Measurements from ENCODE around the gene TEDC2. TPM values are rescaled to one million over a fixed set of nuclear protein-coding genes. Genes with fewer than 3 reads are reported as not detected.

The TEDC2 gene
- total RNA-seq, 1 experiment from 2014 or later = 6.4 TPM

DNA sequence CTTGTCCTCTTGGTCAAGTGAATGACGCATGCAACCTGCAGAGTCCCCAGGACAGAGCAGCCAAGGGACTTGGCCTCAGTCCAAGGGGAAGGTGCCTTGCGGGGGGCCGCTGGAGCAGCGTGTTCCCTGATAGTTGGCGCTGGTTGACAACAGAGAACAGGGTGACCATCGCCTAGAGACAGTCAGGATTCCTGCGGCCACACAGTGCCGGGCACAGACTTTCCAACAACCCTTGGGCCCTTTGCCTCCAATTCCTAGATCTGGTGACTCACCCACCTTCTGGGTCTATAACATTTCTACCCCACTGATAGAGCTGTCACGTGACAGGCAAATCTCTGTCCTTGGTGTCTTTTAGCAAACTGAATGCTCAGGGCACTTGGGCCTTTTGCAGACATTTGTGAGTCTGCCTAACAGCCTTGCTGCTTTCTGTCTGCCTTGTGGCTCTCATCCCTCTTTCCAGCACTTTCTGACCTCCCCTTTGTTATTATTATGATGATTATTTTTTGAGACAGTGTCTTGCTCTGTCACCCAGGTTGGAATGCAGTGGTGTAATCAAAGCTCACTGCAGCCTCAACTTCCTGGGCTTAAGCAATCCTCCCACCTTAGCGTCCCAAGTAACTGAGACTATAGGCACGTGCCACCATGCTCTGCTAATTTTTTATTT lies 11.9 kb upstream of the TEDC2 start:
- Histone ChIP-seq H3K36me3 (ENCODE audit: insufficient read depth, low read length) (peaks cover 24% of the 10 kb centered on the region), H3K27ac (ENCODE audit: low read length) (no peak overlapping the region), H3K9me2 (replicated peaks; ENCODE audit: insufficient read depth, low read length) (no peaks in the 10 kb centered on the region), H4K20me1 (ENCODE audit: insufficient read depth, low read depth, low read length) (no peaks in the 10 kb centered on the region), H3K9ac (ENCODE audit: low read length) (no peak overlapping the region), H3K4me2 (ENCODE audit: low read depth, low read length, poor library complexity, severe bottlenecking) (no peak overlapping the region), H3K4me1 (ENCODE audit: low read length) (no peaks in the 10 kb centered on the region), H2AFZ (ENCODE audit: low read length) (no peak overlapping the region), H3K4me3 (ENCODE audit: low read length) (no peak overlapping the region), H3K79me2 (ENCODE audit: low read length) (0 out of 2 replicates have a peak, but pooled peaks cover 3% of the 10 kb centered on the region), H3K9me3 (ENCODE audit: low read length) (no peaks in the 10 kb centered on the region), H3K27me3 (ENCODE audit: low read length) (no peaks in the 10 kb centered on the region)
- no peak for DNase-seq

DNA sequence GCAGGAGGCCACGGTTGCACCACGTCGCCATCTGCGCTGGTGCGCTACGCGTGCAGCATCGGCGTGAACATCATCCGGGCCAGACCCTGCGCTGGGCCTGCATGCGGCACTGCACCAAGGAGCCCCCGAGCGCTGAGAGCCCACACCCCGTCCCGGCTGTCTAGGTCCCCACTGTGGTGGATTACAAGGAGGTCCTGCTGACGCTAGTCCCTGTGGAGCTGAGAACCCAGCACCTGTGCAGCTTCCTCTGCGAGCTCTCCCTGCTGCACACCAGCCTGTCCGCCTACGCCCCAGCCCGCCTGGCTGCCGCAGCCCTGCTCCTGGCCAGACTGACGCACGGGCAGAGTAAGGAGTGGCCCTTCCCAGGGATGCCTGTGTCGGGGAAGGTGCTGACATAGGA lies 10.8 kb upstream of the TEDC2 start:
- no peaks in the 10 kb centered on the region for H3K4me1 ChIP-seq (ENCODE audit: low read length)
- no peak overlapping the region for H2AFZ ChIP-seq (ENCODE audit: low read length)
- no peak overlapping the region for H3K4me3 ChIP-seq (ENCODE audit: low read length)
- H3K27me3 ChIP-seq (ENCODE audit: low read length) = no peaks in the 10 kb centered on the region
- H3K4me2 ChIP-seq (ENCODE audit: low read depth, low read length, poor library complexity, severe bottlenecking) = no peak overlapping the region
- H3K36me3 ChIP-seq (ENCODE audit: insufficient read depth, low read length) = peaks cover 21% of the 10 kb centered on the region
- no peaks in the 10 kb centered on the region for H4K20me1 ChIP-seq (ENCODE audit: insufficient read depth, low read depth, low read length)
- no peak for DNase-seq
- H3K9me3 ChIP-seq (ENCODE audit: low read length) = no peaks in the 10 kb centered on the region
- H3K9me2 ChIP-seq (replicated peaks; ENCODE audit: insufficient read depth, low read length) = no peaks in the 10 kb centered on the region
- no peak overlapping the region for H3K9ac ChIP-seq (ENCODE audit: low read length)
- no peak overlapping the region for H3K27ac ChIP-seq (ENCODE audit: low read length)
- 0 out of 2 replicates have a peak, but pooled peaks cover 3% of the 10 kb centered on the region for H3K79me2 ChIP-seq (ENCODE audit: low read length)

DNA sequence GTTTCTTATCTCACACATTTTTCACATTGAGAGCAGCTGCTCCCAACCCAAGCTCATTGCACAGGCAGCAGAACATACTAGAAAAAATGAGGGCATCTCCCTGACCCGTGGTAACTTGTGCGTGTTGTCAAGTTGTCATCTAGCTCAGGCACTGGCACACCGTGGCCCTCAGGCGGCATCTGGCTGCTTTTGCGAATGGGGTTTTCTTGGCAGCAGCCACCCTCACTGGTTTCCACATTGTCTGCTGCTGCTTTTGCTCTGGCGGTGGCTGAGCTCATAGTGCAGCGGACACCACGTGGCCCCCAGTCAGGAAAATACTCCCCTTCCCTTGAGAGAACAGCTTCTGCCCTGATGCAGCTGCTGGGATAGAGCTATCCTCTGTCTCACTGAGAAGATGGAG lies 9.4 kb upstream of the TEDC2 start:
- no peaks in the 10 kb centered on the region for H3K9me3 ChIP-seq (ENCODE audit: low read length)
- H3K4me3 ChIP-seq (ENCODE audit: low read length) = no peak overlapping the region
- 0 out of 2 replicates have a peak, but pooled peaks cover 3% of the 10 kb centered on the region for H3K79me2 ChIP-seq (ENCODE audit: low read length)
- DNase-seq = no peak
- peaks cover 21% of the 10 kb centered on the region for H3K36me3 ChIP-seq (ENCODE audit: insufficient read depth, low read length)
- H3K9ac ChIP-seq (ENCODE audit: low read length) = no peak overlapping the region
- H3K4me2 ChIP-seq (ENCODE audit: low read depth, low read length, poor library complexity, severe bottlenecking) = no peak overlapping the region
- no peaks in the 10 kb centered on the region for H4K20me1 ChIP-seq (ENCODE audit: insufficient read depth, low read depth, low read length)
- no peak overlapping the region for H3K27ac ChIP-seq (ENCODE audit: low read length)
- H3K27me3 ChIP-seq (ENCODE audit: low read length) = no peaks in the 10 kb centered on the region
- H3K4me1 ChIP-seq (ENCODE audit: low read length) = no peaks in the 10 kb centered on the region
- H3K9me2 ChIP-seq (replicated peaks; ENCODE audit: insufficient read depth, low read length) = no peaks in the 10 kb centered on the region
- no peak overlapping the region for H2AFZ ChIP-seq (ENCODE audit: low read length)

DNA sequence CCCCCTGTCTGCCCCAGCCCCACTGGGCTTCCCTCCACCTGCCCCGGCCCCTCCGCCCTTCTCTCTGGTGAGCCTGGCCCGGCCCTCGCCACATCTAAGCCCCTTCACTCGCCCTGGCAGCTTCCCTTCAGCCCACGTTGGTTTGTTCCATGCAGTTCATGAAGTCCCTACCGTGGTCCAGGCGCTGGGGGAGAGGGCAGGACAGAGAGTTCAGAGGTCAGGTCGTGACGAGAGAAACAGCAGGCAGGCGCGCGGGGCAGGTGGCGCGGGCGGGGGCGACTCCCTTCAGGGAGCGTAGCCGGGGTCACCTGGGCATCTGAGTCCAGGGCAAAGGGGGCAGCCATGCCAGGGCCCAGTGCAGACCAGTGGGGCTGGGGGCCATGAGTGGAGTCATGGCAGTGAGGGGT lies 8.9 kb upstream of the TEDC2 start:
- Histone ChIP-seq H2AFZ (ENCODE audit: low read length) (no peak overlapping the region), H3K4me2 (ENCODE audit: low read depth, low read length, poor library complexity, severe bottlenecking) (no peak overlapping the region), H3K27me3 (ENCODE audit: low read length) (no peaks in the 10 kb centered on the region), H3K9me3 (ENCODE audit: low read length) (no peaks in the 10 kb centered on the region), H3K79me2 (ENCODE audit: low read length) (0 out of 2 replicates have a peak, but pooled peaks cover 3% of the 10 kb centered on the region), H3K9me2 (replicated peaks; ENCODE audit: insufficient read depth, low read length) (no peaks in the 10 kb centered on the region), H3K36me3 (ENCODE audit: insufficient read depth, low read length) (peaks cover 21% of the 10 kb centered on the region), H4K20me1 (ENCODE audit: insufficient read depth, low read depth, low read length) (no peaks in the 10 kb centered on the region), H3K4me3 (ENCODE audit: low read length) (no peak overlapping the region), H3K4me1 (ENCODE audit: low read length) (no peaks in the 10 kb centered on the region), H3K27ac (ENCODE audit: low read length) (no peak overlapping the region), H3K9ac (ENCODE audit: low read length) (no peak overlapping the region)
- DNase-seq = no peak

DNA sequence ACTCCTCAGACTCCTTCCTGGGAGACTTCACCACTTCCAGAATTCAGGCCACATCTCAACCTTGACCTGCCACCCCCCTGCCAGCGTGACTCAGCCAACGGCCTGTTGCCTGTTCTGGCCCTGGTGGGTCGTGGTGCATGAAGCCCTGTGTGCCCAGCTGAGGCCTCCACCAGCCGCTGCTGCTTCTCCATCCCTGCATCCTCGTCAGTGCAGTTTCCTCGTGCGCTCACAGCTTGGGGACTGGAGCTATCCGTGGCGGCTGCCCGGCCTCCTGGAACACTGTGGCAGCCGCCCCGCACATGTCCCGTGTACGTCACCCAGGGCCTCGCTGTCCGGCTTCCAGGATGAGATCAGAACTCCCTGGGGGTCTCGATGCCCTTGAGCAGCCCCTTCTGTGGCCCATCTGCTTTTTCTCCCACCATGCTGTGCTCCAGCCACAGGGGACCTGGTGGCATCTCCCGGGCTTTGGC lies 8.0 kb upstream of the TEDC2 start:
- H2AFZ ChIP-seq (ENCODE audit: low read length) = no peak overlapping the region
- H4K20me1 ChIP-seq (ENCODE audit: insufficient read depth, low read depth, low read length) = no peaks in the 10 kb centered on the region
- no peak overlapping the region for H3K4me2 ChIP-seq (ENCODE audit: low read depth, low read length, poor library complexity, severe bottlenecking)
- no peak overlapping the region for H3K9ac ChIP-seq (ENCODE audit: low read length)
- peaks cover 19% of the 10 kb centered on the region for H3K36me3 ChIP-seq (ENCODE audit: insufficient read depth, low read length)
- no peak for DNase-seq
- H3K79me2 ChIP-seq (ENCODE audit: low read length) = 0 out of 2 replicates have a peak, but pooled peaks cover 3% of the 10 kb centered on the region
- H3K9me3 ChIP-seq (ENCODE audit: low read length) = no peaks in the 10 kb centered on the region
- H3K27ac ChIP-seq (ENCODE audit: low read length) = no peak overlapping the region
- H3K27me3 ChIP-seq (ENCODE audit: low read length) = no peaks in the 10 kb centered on the region
- H3K9me2 ChIP-seq (replicated peaks; ENCODE audit: insufficient read depth, low read length) = no peaks in the 10 kb centered on the region
- no peak overlapping the region for H3K4me3 ChIP-seq (ENCODE audit: low read length)
- H3K4me1 ChIP-seq (ENCODE audit: low read length) = no peaks in the 10 kb centered on the region

DNA sequence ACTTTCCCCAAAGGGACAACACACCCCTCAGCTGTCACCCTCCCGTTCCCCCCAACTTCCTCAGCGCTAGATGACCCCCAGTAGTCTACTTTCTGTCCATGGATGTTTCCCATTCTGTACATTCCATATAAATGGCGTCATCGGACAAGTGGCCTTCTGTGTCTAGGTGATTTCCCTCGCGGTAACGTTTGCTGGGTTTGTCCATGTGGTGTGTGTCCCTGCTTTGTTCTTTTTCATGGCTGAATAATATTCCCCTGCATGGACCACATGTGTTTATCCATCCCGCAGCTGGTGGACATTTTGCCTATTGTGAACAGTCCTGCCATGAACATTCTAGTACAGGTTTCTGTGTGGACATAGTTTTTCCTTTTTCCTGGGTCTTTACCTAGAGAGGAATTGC lies 7.3 kb upstream of the TEDC2 start:
- Histone ChIP-seq H3K4me3 (ENCODE audit: low read length) (no peak overlapping the region), H3K27ac (ENCODE audit: low read length) (no peak overlapping the region), H3K4me1 (ENCODE audit: low read length) (no peaks in the 10 kb centered on the region), H2AFZ (ENCODE audit: low read length) (no peak overlapping the region), H3K9me3 (ENCODE audit: low read length) (no peaks in the 10 kb centered on the region), H3K9me2 (replicated peaks; ENCODE audit: insufficient read depth, low read length) (no peaks in the 10 kb centered on the region), H3K79me2 (ENCODE audit: low read length) (0 out of 2 replicates have a peak, but pooled peaks cover 3% of the 10 kb centered on the region), H3K27me3 (ENCODE audit: low read length) (no peaks in the 10 kb centered on the region), H4K20me1 (ENCODE audit: insufficient read depth, low read depth, low read length) (no peaks in the 10 kb centered on the region), H3K36me3 (ENCODE audit: insufficient read depth, low read length) (peaks cover 19% of the 10 kb centered on the region), H3K4me2 (ENCODE audit: low read depth, low read length, poor library complexity, severe bottlenecking) (no peak overlapping the region), H3K9ac (ENCODE audit: low read length) (no peak overlapping the region)
- DNase-seq = no peak

DNA sequence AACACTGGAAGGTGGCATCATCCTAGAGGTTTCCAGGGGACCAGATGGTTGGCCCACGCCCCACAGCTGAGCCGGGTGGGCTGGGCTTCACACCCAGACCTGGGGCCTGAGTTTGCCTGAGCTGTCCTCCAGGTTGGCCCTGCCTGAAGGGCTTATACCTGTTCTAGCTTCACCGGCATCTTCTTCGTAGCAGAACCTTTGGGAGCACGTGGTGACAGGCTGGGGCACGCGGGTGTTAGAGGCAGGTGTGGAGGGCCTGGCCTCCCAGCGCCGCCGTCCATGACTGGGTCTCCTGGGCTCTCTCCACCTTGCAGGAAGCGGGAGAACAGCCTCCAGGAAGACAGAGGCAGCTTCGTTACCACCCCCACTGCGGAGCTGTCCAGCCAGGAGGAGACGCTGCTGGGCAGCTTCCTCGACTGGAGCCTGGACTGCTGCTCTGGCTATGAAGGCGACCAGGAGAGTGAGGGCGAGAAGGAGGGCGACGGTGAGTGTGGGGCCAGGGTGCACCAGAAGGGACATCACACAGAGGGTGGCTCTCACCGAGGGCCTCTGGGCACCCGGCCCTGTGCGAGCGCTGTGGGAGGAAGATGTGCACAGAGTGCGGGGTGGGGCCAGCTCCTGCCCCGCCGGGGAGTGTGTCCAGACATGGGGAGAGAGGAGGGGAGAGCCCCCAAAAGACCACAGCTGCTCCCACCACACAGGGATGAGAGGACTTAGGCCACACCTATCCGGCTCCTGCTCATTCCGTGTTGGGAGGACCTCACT lies 4.6 kb upstream of the TEDC2 start:
- Histone ChIP-seq H3K9ac (ENCODE audit: low read length) (no peak overlapping the region), H4K20me1 (ENCODE audit: insufficient read depth, low read depth, low read length) (no peaks in the 10 kb centered on the region), H3K36me3 (ENCODE audit: insufficient read depth, low read length) (peaks cover 19% of the 10 kb centered on the region), H3K4me1 (ENCODE audit: low read length) (peaks cover 18% of the 10 kb centered on the region), H3K27me3 (ENCODE audit: low read length) (no peaks in the 10 kb centered on the region), H3K79me2 (ENCODE audit: low read length) (peaks cover 4% of the 10 kb centered on the region), H3K4me3 (ENCODE audit: low read length) (no peak overlapping the region), H3K27ac (ENCODE audit: low read length) (no peak overlapping the region), H3K9me3 (ENCODE audit: low read length) (no peaks in the 10 kb centered on the region), H3K4me2 (ENCODE audit: low read depth, low read length, poor library complexity, severe bottlenecking) (no peak overlapping the region), H3K9me2 (replicated peaks; ENCODE audit: insufficient read depth, low read length) (no peaks in the 10 kb centered on the region), H2AFZ (ENCODE audit: low read length) (no peak overlapping the region)
- peak; percentile 36 for DNase-seq

DNA sequence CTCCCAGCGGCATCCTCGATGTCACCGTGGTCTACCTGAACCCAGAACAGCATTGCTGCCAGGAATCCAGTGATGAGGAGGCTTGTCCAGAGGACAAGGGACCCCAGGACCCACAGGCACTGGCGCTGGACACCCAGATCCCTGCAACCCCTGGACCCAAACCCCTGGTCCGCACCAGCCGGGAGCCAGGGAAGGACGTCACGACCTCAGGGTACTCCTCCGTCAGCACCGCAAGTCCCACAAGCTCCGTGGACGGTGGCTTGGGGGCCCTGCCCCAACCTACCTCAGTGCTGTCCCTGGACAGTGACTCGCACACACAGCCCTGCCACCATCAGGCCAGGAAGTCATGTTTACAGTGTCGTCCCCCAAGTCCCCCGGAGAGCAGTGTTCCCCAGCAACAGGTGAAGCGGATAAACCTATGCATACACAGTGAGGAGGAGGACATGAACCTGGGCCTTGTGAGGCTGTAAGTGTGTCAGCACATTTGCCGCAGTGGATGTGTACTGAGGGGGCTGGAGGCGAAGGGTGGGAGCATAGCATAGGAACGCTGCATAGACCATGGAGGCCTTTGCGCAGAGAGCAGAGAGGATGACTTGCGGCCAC lies 3.3 kb upstream of the TEDC2 start:
- Histone ChIP-seq H3K36me3 (ENCODE audit: insufficient read depth, low read length) (peaks cover 19% of the 10 kb centered on the region; the same call in 1 of the 2 replicates), H3K4me1 (ENCODE audit: low read length) (peaks cover 32% of the 10 kb centered on the region), H3K79me2 (ENCODE audit: low read length) (peaks cover 16% of the 10 kb centered on the region), H3K9me3 (ENCODE audit: low read length) (no peaks in the 10 kb centered on the region), H3K4me2 (ENCODE audit: low read depth, low read length, poor library complexity, severe bottlenecking) (no peak overlapping the region), H3K9me2 (replicated peaks; ENCODE audit: insufficient read depth, low read length) (no peaks in the 10 kb centered on the region), H4K20me1 (ENCODE audit: insufficient read depth, low read depth, low read length) (0 out of 2 replicates have a peak, but pooled peaks cover 5% of the 10 kb centered on the region), H3K9ac (ENCODE audit: low read length) (no peak overlapping the region), H2AFZ (ENCODE audit: low read length) (no peak overlapping the region), H3K27me3 (ENCODE audit: low read length) (no peaks in the 10 kb centered on the region), H3K27ac (ENCODE audit: low read length) (no peak overlapping the region), H3K4me3 (ENCODE audit: low read length) (no peak overlapping the region)
- peak; percentile 31 for DNase-seq

All from Karpas-422 (cell line).